Endodermal cell (in vitro differentiated cells): Measurements from ENCODE around the gene WDFY2. TPM values are rescaled to one million over a fixed set of nuclear protein-coding genes. Genes with fewer than 3 reads are reported as not detected.

Source experiments
- DNase-seq: peaks from one replicate; pipeline ENCODE4 v3.0.0-alpha.2; 2017
- H3K27ac ChIP-seq: 2 replicates; pipeline ENCODE4 v1.5.1; 2013; ENCODE audit warnings: mild to moderate bottlenecking, low read depth, low read length, moderate library complexity
- H3K27me3 ChIP-seq: 2 replicates; pipeline ENCODE4 v1.6.1; 2013; ENCODE audit warnings: mild to moderate bottlenecking, low read length, moderate library complexity; ENCODE audit not compliant: insufficient read depth, control insufficient read depth, poor library complexity, severe bottlenecking
- H3K36me3 ChIP-seq: 2 replicates; pipeline ENCODE4 v1.7.0; 2013; ENCODE audit warnings: mild to moderate bottlenecking, low read length, moderate library complexity; ENCODE audit not compliant: control insufficient read depth, insufficient read depth
- H3K4me1 ChIP-seq: one replicate; pipeline ENCODE4 v1.7.0; 2013; ENCODE audit warnings: low read length; ENCODE audit not compliant: control insufficient read depth, insufficient read depth
- H3K4me3 ChIP-seq: 2 replicates; pipeline ENCODE4 v1.5.1; 2013; ENCODE audit warnings: mild to moderate bottlenecking, low read length, moderate library complexity
- H3K9ac ChIP-seq: 2 replicates; pipeline ENCODE4 v1.6.1; 2013; ENCODE audit warnings: mild to moderate bottlenecking, low read length, moderate library complexity; ENCODE audit not compliant: poor library complexity, severe bottlenecking; ENCODE audit errors: extremely low read depth
- H3K9me3 ChIP-seq: 2 replicates; pipeline ENCODE4 v1.6.1; 2013; ENCODE audit warnings: mild to moderate bottlenecking, low read length, moderate library complexity; ENCODE audit not compliant: control insufficient read depth
- H3K27ac Mint-ChIP-seq: 2 replicates; pipeline ENCODE4 v1.8.0; 2020; ENCODE audit warnings: mixed read lengths
- H3K27me3 Mint-ChIP-seq: 2 replicates; pipeline ENCODE4 v1.8.0; 2021; ENCODE audit warnings: mild to moderate bottlenecking, mixed read lengths; ENCODE audit not compliant: insufficient read depth
- H3K36me3 Mint-ChIP-seq: 2 replicates; pipeline ENCODE4 v1.8.0; 2020; ENCODE audit warnings: low read depth, mixed read lengths
- H3K4me1 Mint-ChIP-seq: 2 replicates; pipeline ENCODE4 v1.8.0; 2020; ENCODE audit warnings: mixed read lengths
- H3K4me3 Mint-ChIP-seq: 2 replicates; pipeline ENCODE4 v1.8.0; 2020; ENCODE audit warnings: mild to moderate bottlenecking, moderate library complexity, mixed read lengths
- H3K9me3 Mint-ChIP-seq: 2 replicates; pipeline ENCODE4 v1.8.0; 2020; ENCODE audit warnings: mild to moderate bottlenecking, mixed read lengths
- WGBS, 2 experiments: methylation state at CpG; one replicate each; pipeline versions ENCODE4 v1.1.5 to v1.1.7; 2013; ENCODE audit warnings: missing lambda C conversion rate in 2 of 2, mixed read lengths in 1 of 2; ENCODE audit not compliant: insufficient coverage in 1 of 2, insufficient read length in 1 of 2; 5-methylcytosine and 5-hydroxymethylcytosine counted together
- total RNA-seq, 2 donors: library from RNA; stranded (reverse); fragmentation: NEBNext Ultra II Directional in 1 of 2; extraction: Animal tissue kit (Norgen Biotek cat#: 25700) in 1 of 2; gene quantifications; 2 replicates in 1 of 2; 3 replicates in 1 of 2; pipeline ENCODE4 v1.2.1, GENCODE V29; 2021
- TF ChIP-seq, protein P1 (sequence below): fragments of 200-600 bp; sonication (generic); conservative IDR thresholded peaks from 2 replicates; pipeline ENCODE4 v1.5.0; 2021; ENCODE audit warnings: antibody characterized with exemption, mild to moderate bottlenecking

WDFY2 gene
- total RNA-seq, 2 donors from 2014 or later, result 20.6 to 28.0 TPM

DNA sequence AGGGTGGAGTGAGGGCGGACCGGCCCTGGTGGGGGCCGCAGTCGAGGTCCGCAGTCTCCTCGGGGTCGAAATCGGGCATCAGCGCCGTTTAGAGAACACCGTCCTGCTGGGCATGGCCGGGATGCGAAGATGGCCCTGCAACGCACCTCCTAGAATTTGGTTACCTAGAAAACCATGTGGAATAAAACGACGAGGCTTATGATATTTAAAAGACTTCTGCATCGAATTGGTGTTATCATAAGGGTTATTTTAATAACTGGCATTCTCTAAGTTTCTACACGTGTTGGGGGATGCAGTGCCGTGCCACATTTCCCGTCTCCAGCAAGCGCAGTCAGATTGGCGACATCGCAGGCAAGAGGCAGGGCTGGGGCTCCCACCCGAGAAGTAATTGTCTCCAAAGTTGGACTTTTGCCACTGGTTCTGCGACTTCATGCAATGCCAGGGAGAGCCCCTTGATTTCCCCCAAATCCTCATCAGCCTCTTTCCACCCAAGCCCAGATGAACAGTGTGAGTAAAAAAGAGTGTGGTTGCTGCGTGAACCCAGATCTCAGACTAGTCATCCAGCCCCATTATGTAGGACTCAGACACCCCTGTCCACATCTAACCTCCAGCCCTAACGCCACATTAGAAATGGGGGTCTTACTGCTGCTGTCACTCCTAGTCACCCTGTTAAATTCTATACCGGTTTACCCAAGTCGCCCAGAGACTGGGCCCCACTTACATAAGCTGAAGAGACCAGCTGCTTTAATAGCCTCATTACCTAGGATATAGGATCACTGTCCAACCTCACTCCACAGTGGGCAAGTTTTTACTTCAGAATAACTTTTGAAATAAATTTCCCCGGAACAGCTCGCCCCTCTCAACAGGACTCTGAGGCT lies 220.3 kb downstream of the WDFY2 start:
- Mint-ChIP-seq H3K4me1 (peaks cover 45% of the 10 kb centered on the region), H3K4me3 (peak overlapping the region; percentile 79), H3K27ac (peak overlapping the region; percentile 88), H3K36me3 (no peaks in the 10 kb centered on the region), H3K27me3 (no peaks in the 10 kb centered on the region), H3K9me3 (no peaks in the 10 kb centered on the region)
- H3K36me3 ChIP-seq, result no peaks in the 10 kb centered on the region
- H3K27me3 ChIP-seq, result no peaks in the 10 kb centered on the region
- TF ChIP-seq, protein P1, sequence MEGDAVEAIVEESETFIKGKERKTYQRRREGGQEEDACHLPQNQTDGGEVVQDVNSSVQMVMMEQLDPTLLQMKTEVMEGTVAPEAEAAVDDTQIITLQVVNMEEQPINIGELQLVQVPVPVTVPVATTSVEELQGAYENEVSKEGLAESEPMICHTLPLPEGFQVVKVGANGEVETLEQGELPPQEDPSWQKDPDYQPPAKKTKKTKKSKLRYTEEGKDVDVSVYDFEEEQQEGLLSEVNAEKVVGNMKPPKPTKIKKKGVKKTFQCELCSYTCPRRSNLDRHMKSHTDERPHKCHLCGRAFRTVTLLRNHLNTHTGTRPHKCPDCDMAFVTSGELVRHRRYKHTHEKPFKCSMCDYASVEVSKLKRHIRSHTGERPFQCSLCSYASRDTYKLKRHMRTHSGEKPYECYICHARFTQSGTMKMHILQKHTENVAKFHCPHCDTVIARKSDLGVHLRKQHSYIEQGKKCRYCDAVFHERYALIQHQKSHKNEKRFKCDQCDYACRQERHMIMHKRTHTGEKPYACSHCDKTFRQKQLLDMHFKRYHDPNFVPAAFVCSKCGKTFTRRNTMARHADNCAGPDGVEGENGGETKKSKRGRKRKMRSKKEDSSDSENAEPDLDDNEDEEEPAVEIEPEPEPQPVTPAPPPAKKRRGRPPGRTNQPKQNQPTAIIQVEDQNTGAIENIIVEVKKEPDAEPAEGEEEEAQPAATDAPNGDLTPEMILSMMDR, result no peak
- 30 to 32% methylated on average over 29 to 31 of the region's 31 CpGs for WGBS, 2 experiments
- no peak for DNase-seq
- H3K9ac ChIP-seq, result peak overlapping the region; percentile 92
- H3K27ac ChIP-seq, result peak overlapping the region; percentile 92
- no peaks in the 10 kb centered on the region for H3K9me3 ChIP-seq
- H3K4me3 ChIP-seq, result peak overlapping the region; percentile 92
- peaks cover 9% of the 10 kb centered on the region for H3K4me1 ChIP-seq

DNA sequence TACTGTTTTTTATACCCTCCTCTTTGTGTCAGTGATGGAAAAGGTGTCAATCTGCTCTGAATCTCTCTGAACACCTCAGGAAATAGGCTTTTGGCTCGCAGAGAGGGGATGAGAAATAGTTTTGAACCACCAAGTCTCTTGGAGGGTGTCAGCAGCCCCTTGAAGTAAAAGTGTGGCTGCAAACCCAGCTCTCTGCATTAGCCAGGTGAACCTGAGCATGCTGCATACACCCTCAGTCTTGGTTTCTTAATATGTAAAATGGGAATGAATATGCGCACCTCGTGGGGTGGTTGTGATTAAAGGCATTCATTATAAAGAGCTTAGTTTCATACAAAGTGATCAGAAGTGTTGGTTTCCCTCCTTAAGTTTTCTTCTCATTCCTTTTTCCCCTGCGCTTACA lies 221.1 kb downstream of the WDFY2 start:
- TF ChIP-seq, protein P1, result no peak
- DNase-seq, result no peak
- no peaks in the 10 kb centered on the region for H3K27me3 Mint-ChIP-seq
- Histone ChIP-seq H3K27ac (no peak overlapping the region), H3K36me3 (no peaks in the 10 kb centered on the region), H3K9me3 (no peaks in the 10 kb centered on the region), H3K4me1 (peaks cover 9% of the 10 kb centered on the region), H3K4me3 (peak overlapping the region; percentile 92), H3K27me3 (no peaks in the 10 kb centered on the region), H3K9ac (no peak overlapping the region)
- H3K36me3 Mint-ChIP-seq, result no peaks in the 10 kb centered on the region
- peaks cover 38% of the 10 kb centered on the region for H3K4me1 Mint-ChIP-seq
- 84 to 88% methylated on average over 1 to 4 of the region's 4 CpGs for WGBS, 2 experiments
- no peaks in the 10 kb centered on the region for H3K9me3 Mint-ChIP-seq
- no peak overlapping the region for H3K27ac Mint-ChIP-seq
- H3K4me3 Mint-ChIP-seq, result peak overlapping the region; percentile 79

DNA sequence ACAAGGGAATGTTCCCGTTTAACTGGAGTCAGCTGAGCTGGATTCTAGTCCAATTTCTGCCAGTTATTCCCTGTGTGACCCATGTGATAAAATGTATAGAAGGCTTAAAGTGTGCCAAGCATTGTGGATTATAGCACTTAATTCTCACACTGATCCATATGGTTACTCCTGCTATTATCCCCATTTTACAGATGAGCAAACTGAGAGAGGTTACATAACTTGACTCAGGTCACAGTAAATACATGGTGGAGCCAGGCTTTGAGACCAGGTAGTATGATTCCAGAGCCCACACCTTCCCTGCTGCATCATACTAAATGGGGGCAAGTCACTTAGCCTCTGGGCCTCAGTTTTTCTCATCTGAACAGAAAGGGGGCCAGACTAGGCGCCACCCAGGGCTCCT lies 221.7 kb downstream of the WDFY2 start:
- Mint-ChIP-seq H3K27me3 (no peaks in the 10 kb centered on the region), H3K4me1 (peaks cover 36% of the 10 kb centered on the region), H3K27ac (no peak overlapping the region), H3K9me3 (no peaks in the 10 kb centered on the region), H3K36me3 (no peaks in the 10 kb centered on the region), H3K4me3 (no peak overlapping the region)
- no peak overlapping the region for H3K27ac ChIP-seq
- peaks cover 9% of the 10 kb centered on the region for H3K4me1 ChIP-seq
- TF ChIP-seq, protein P1, result no peak
- H3K36me3 ChIP-seq, result no peaks in the 10 kb centered on the region
- DNase-seq, result no peak
- 95% methylated on average over 2 of the region's 2 CpGs; no CpG with 5 or more reads in 1 of the 2 experiments for WGBS, 2 experiments
- no peaks in the 10 kb centered on the region for H3K9me3 ChIP-seq
- H3K9ac ChIP-seq, result no peak overlapping the region
- no peak overlapping the region for H3K4me3 ChIP-seq
- H3K27me3 ChIP-seq, result no peaks in the 10 kb centered on the region
